ENCODE data around the gene DAPK2.

DAPK2 gene

DNA sequence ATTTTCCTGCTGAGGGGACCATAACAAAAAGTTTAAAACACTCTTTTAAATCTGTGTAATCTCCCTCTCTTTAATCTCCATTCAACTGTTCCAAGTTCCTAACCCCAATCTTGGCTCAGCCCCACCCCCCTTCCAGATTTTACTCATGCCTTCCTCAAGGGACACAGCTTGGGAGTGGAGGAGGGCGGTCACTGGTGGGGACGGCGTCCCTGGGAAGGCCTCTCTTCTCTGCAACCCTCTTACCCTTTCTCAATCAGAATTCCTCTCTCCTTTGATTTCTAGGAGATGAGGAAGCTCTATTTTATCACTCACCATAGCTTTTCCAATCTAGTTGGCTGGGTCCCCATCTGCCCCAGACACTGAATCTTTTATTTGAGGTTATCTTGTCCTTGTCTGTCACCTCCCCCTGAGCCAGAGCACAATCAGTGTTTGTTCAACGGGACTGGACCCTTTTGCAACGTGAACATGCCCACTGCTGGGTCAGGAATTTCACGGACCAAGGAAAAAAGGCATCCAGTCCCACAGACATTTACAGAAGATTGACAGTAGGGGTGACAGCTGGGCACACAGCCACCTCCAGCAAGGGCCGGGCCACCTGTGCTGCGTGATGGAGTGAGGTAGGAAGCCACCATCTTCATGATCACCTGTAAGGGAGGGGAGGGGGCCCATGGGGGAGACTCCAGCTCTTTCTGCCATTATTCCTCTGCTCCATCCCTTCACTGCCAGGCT is 128.5 kb downstream of the DAPK2 start:
- TF ChIP-seq ZFX (IDR thresholded peaks at IDR 0.05; ENCODE audit: borderline replicate concordance): no peak
- TF ChIP-seq, protein P1, sequence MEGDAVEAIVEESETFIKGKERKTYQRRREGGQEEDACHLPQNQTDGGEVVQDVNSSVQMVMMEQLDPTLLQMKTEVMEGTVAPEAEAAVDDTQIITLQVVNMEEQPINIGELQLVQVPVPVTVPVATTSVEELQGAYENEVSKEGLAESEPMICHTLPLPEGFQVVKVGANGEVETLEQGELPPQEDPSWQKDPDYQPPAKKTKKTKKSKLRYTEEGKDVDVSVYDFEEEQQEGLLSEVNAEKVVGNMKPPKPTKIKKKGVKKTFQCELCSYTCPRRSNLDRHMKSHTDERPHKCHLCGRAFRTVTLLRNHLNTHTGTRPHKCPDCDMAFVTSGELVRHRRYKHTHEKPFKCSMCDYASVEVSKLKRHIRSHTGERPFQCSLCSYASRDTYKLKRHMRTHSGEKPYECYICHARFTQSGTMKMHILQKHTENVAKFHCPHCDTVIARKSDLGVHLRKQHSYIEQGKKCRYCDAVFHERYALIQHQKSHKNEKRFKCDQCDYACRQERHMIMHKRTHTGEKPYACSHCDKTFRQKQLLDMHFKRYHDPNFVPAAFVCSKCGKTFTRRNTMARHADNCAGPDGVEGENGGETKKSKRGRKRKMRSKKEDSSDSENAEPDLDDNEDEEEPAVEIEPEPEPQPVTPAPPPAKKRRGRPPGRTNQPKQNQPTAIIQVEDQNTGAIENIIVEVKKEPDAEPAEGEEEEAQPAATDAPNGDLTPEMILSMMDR (IDR thresholded peaks at IDR 0.05): no peak
- H3K27ac ChIP-seq: no peak overlapping the region

DNA sequence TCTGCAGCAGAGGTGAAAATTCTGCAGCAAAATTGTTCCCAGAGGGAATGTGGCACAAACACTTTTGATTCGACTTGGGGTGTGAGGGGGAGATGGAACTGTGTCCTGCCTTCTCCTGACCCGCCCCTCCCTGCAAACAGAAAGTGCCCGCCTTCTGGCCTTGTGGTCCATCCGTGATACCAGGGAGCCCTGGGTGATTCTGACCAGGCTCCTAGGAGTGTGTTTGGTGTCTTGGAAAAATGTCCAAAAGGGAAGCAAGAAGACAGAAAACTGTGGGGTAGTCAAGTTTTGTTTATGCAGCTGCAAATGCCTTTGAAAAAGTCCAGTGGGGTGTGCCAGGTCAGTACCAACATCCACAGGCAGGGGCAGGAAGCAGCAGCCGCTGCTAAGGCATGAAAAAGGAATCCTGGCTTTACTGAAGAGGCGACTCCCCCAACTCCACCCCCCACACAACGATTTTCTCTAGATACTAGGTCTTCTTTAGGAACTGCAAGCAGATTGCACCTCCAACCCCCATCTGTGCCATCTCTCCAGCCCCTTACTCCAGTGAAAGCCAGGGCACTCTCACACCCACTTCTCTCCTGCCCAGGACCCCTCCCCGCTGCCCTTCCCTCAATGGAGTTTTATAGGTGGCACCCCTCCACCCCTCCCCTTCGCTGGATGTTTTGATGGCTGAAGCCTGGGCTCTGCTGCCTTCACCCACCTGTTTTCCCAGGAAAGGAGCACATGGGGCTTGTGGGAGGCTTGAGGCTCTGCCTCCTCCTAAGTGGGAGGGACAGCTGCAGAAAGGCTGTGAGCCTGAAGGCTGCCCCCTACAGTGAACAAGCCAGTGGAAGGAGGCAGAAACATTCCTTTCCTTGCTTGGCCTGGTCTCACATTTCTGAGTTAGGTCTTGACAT is 130.2 kb downstream of the DAPK2 start:
- no peak overlapping the region for H3K27ac ChIP-seq
- TF ChIP-seq ZFX (IDR thresholded peaks at IDR 0.05; ENCODE audit: borderline replicate concordance): no peak
- TF ChIP-seq, protein P1 (IDR thresholded peaks at IDR 0.05): peak; percentile 23

DNA sequence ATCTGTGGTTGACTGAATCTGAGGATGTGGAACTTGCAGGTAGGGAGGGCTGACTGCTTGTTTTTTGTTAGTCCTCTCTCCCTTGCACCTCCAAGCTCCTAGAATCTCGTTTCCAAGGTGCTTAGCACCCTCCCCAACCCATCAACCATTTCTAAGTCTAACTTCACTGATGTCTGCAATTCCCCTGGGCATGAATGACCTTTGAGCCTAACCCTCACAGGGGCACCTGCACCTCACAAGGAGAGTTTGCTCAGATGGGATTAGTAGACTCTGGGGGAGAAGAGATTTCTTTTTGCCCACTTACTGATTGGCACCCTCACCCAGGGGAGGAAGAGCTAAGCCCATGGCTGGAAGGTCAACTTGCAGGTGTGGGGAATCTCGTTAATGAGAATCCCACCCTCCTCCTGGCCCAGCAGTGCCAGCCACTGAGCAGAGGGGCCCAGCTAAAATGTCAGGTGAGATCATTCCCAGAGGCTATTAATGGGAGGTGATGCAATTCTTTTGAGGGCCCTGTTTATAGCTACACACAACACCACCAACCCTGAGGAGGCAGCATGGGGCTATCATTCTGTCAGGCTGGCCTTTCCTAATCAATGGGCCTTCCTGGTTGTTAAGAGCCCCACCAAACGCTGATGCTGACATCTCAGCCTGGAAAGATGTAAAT is 130.9 kb downstream of the DAPK2 start:
- TF ChIP-seq ZFX (IDR thresholded peaks at IDR 0.05; ENCODE audit: borderline replicate concordance): no peak
- TF ChIP-seq, protein P1 (IDR thresholded peaks at IDR 0.05): no peak
- H3K27ac ChIP-seq: no peak overlapping the region

DNA sequence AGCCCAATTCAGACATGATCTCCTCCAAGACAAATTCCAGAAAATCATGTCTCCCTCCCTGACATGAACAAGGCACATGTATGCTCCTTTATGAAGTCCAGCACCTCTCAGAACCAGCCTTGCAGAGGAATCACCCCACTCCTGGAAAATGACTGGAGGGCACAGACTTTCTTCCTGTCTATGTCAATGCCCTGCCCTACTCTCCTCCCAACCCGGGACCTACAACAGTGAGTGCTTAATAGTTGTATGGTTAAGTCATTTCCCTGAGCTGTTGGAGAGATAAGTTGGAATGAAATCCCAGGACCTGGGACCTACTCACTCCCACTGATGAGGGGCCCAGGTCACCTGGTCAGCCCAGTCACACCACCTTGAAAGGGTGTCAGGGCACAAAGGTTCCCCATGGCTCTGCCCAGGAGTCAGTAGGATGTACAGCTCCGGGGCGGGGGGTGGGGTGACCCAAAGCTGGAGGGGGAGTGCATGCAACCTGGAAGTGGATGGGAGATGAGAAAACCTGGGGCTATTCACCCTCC is 132.4 kb downstream of the DAPK2 start:
- TF ChIP-seq, protein P1 (IDR thresholded peaks at IDR 0.05): no peak
- TF ChIP-seq ZFX (IDR thresholded peaks at IDR 0.05; ENCODE audit: borderline replicate concordance): no peak
- H3K27ac ChIP-seq: no peak overlapping the region

DNA sequence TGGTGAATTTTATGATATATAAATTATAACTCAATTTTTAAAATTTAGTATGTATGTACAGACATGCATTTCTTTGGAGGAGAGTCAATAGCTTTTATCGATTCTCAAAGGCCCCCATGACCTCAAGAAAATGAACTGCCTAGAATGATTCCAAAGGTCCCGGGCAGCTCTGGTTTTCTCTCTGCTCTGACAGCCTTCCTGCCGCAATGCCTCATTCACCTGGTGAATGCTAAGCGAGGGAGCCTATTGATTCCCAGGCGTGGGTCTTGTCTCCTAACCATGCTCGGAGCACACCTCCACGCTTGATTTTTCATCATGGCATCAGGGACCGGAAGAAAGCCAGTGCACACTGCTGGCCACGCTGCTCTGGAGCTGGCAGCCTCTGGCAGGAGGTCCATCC is 132.9 kb downstream of the DAPK2 start:
- TF ChIP-seq, protein P1 (IDR thresholded peaks at IDR 0.05): no peak
- no peak for TF ChIP-seq ZFX (IDR thresholded peaks at IDR 0.05; ENCODE audit: borderline replicate concordance)
- no peak overlapping the region for H3K27ac ChIP-seq

DNA sequence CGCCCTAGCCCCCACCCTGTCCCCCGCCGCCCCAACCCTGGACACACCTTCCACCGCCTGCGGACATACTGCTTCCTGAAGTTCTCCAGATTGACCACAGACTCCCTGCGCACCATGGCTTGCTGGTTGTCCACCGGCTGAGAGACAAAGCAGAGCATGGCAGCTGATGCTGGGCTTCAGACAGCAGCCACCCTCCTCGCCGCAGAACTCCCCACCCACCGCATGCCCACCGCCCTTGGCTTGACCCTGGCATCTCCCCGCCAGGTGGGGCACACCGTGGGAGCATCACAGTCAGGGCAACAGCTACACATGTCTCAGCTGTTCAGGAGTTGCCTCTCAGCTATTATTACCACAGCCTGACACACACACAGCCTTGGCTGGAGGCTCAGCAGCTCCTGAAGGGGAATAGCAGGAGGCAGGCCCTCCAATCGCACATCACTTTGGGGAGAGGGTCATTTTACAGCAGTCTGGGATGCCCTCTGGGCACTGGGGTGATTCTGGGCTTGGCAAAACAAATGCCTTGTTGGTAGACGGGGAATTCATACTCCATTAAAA is 134.1 kb downstream of the DAPK2 start:
- TF ChIP-seq ZFX (IDR thresholded peaks at IDR 0.05; ENCODE audit: borderline replicate concordance): no peak
- TF ChIP-seq, protein P1 (IDR thresholded peaks at IDR 0.05): no peak
- H3K27ac ChIP-seq: no peak overlapping the region

Data from 22Rv1 (cell line).